GM18502 (cell line): ENCODE measurements around the gene TBCK.
A peak's percentile ranks its signal among the peaks of the same experiment; 100 is the strongest.
"Not testable (repeated sequence)": the region's sequence is repeated elsewhere in the genome, so short reads cannot be mapped to it uniquely, and the experiment has no call there.

Experiments used
- ATAC-seq: cut with Tn5 transposase; IDR thresholded peaks from one replicate; pipeline ENCODE4 v1.9.1; 2021; ENCODE audit warnings: mild to moderate bottlenecking; ENCODE audit not compliant: unreplicated experiment, poor library complexity

TBCK gene

GRCh38 chr4:106245176-106245575, 70.8 kb downstream of the TBCK start:
- no peak for ATAC-seq

GRCh38 chr4:106240699-106241098, 75.3 kb downstream of the TBCK start:
- no peak for ATAC-seq

GRCh38 chr4:106238820-106239420, 77.1 kb downstream of the TBCK start:
- ATAC-seq: peak; percentile 95

GRCh38 chr4:106231931-106232330, 84.1 kb downstream of the TBCK start:
- no peak for ATAC-seq

- ATAC-seq: no peak
These were observed 93.5 kb downstream of the TBCK start for GRCh38 chr4:106222548-106222947.

- ATAC-seq: not testable (repeated sequence)
These were observed 102.7 kb downstream of the TBCK start for GRCh38 chr4:106213291-106213690.

GRCh38 chr4:106210021-106210420, 106.0 kb downstream of the TBCK start:
- no peak for ATAC-seq

GRCh38 chr4:106208481-106209460, 107.2 kb downstream of the TBCK start:
- ATAC-seq: no peak

- ATAC-seq: no peak
These were observed 114.6 kb downstream of the TBCK start for GRCh38 chr4:106201373-106201772.

- no peak for ATAC-seq
These were observed 120.5 kb downstream of the TBCK start for GRCh38 chr4:106195435-106195950.

- no peak for ATAC-seq
These were observed 121.2 kb downstream of the TBCK start for GRCh38 chr4:106194801-106195200.

- no peak for ATAC-seq
These were observed 123.9 kb downstream of the TBCK start for GRCh38 chr4:106192131-106192530.

GRCh38 chr4:106186201-106186600, 129.8 kb downstream of the TBCK start:
- no peak for ATAC-seq

GRCh38 chr4:106183551-106183950, 132.5 kb downstream of the TBCK start:
- ATAC-seq: no peak

GRCh38 chr4:106172861-106173260, 143.1 kb downstream of the TBCK start:
- ATAC-seq: no peak

- no peak for ATAC-seq
These were observed 150.5 kb downstream of the TBCK start for GRCh38 chr4:106165351-106166010.

GRCh38 chr4:106162278-106162677, 153.7 kb downstream of the TBCK start:
- no peak for ATAC-seq

GRCh38 chr4:106160560-106160959, 155.4 kb downstream of the TBCK start:
- no peak for ATAC-seq

GRCh38 chr4:106149911-106150310, 166.1 kb downstream of the TBCK start:
- ATAC-seq: no peak

GRCh38 chr4:106149026-106149425, 167.0 kb downstream of the TBCK start:
- ATAC-seq: no peak

- ATAC-seq: no peak
These were observed 173.3 kb downstream of the TBCK start for GRCh38 chr4:106142616-106143127.
